CD14-positive monocyte (primary cell): ENCODE data around the gene THRAP3. TPM values are rescaled to one million over a fixed set of nuclear protein-coding genes. Genes with fewer than 3 reads are reported as not detected.

Source experiments
- DNase-seq, 3 donors: peaks; one replicate each; pipeline ENCODE4 v3.0.0-alpha.2; 2011 to 2022
- H2AFZ ChIP-seq: 2 replicates; pipeline ENCODE4 v1.6.0; 2012; ENCODE audit warnings: mild to moderate bottlenecking, low read depth, low read length, inconsistent platforms; ENCODE audit not compliant: insufficient read depth, poor library complexity, severe bottlenecking
- H3K27ac ChIP-seq, 2 donors: 1 replicate in 1 of 2; 2 replicates in 1 of 2; pipeline ENCODE4 v1.5.1; 2012 to 2013; ENCODE audit warnings: low read length in 2 of 2, control low read depth in 1 of 2, inconsistent platforms in 1 of 2, low read depth in 1 of 2, mild to moderate bottlenecking in 1 of 2
- H3K27me3 ChIP-seq, 2 donors: one replicate each; pipeline versions ENCODE4 v1.6.0 to v1.6.1; 2011 to 2013; ENCODE audit warnings: low read length in 2 of 2; ENCODE audit not compliant: control insufficient read depth in 2 of 2, insufficient read depth in 2 of 2
- H3K36me3 ChIP-seq, 2 donors: replicated peaks in 1 of 2; 1 replicate in 1 of 2; 2 replicates in 1 of 2; pipeline versions ENCODE4 v1.5.1 to v1.6.1; 2012 to 2013; ENCODE audit warnings: low read length in 2 of 2, control low read depth in 1 of 2, inconsistent platforms in 1 of 2, mild to moderate bottlenecking in 1 of 2; ENCODE audit not compliant: insufficient read depth in 2 of 2, control insufficient read depth in 1 of 2
- H3K4me1 ChIP-seq, 2 donors: 1 replicate in 1 of 2; 2 replicates in 1 of 2; pipeline versions ENCODE4 v1.5.1 to v1.6.1; 2012 to 2013; ENCODE audit warnings: low read length in 2 of 2, control low read depth in 1 of 2, inconsistent platforms in 1 of 2, mild to moderate bottlenecking in 1 of 2, moderate library complexity in 1 of 2; ENCODE audit not compliant: insufficient read depth in 2 of 2, control insufficient read depth in 1 of 2
- H3K4me2 ChIP-seq: replicated peaks from 2 replicates; pipeline ENCODE3; 2012; ENCODE audit warnings: low read length, moderate library complexity, mild to moderate bottlenecking; ENCODE audit not compliant: poor library complexity, severe bottlenecking; ENCODE audit errors: extremely low read depth
- H3K4me3 ChIP-seq, 3 experiments: fragments of 200-600 bp in 1 of 3; sonication (generic) in 1 of 3; replicated peaks in 1 of 3; 1 replicate in 2 of 3; 2 replicates in 1 of 3; pipeline ENCODE4 v1.5.1; 2011 to 2013; ENCODE audit warnings: low read length in 3 of 3, mild to moderate bottlenecking in 3 of 3, control low read depth in 2 of 3, low read depth in 2 of 3, inconsistent platforms in 1 of 3, moderate library complexity in 1 of 3
- H3K79me2 ChIP-seq: 2 replicates; pipeline ENCODE4 v1.6.0; 2012; ENCODE audit warnings: mild to moderate bottlenecking, control low read depth, inconsistent platforms, low read length, moderate library complexity; ENCODE audit not compliant: insufficient read depth
- H3K9ac ChIP-seq: 2 replicates; pipeline ENCODE4 v1.6.0; 2017; ENCODE audit warnings: low read length, mild to moderate bottlenecking; ENCODE audit not compliant: insufficient read depth, poor library complexity, severe bottlenecking
- H3K9me3 ChIP-seq, 2 donors: replicated peaks in 1 of 2; 1 replicate in 1 of 2; 2 replicates in 1 of 2; pipeline versions ENCODE4 v1.5.1 to v1.6.1; 2012 to 2013; ENCODE audit warnings: low read length in 2 of 2, control low read depth in 1 of 2; ENCODE audit not compliant: control insufficient read depth in 1 of 2, insufficient read depth in 1 of 2
- H4K20me1 ChIP-seq: 2 replicates; pipeline ENCODE4 v1.6.0; 2012; ENCODE audit warnings: mild to moderate bottlenecking, low read length, control low read depth, moderate library complexity; ENCODE audit not compliant: insufficient read depth
- H3K27ac Mint-ChIP-seq, 7 donors: one replicate each; pipeline ENCODE4 v1.8.0; 2020; ENCODE audit warnings: mild to moderate bottlenecking in 7 of 7, mixed read lengths in 7 of 7, moderate library complexity in 6 of 7, inconsistent platforms in 2 of 7
- H3K27me3 Mint-ChIP-seq, 3 donors: one replicate each; pipeline ENCODE4 v1.8.0; 2021 to 2022; ENCODE audit warnings: low read depth in 3 of 3, mild to moderate bottlenecking in 3 of 3, mixed read lengths in 3 of 3, moderate library complexity in 3 of 3, inconsistent platforms in 1 of 3
- H3K36me3 Mint-ChIP-seq, 2 donors: one replicate each; pipeline ENCODE4 v1.8.0; 2020; ENCODE audit warnings: mixed read lengths in 2 of 2, inconsistent platforms in 1 of 2, mild to moderate bottlenecking in 1 of 2
- H3K4me1 Mint-ChIP-seq: one replicate; pipeline ENCODE4 v1.8.0; 2020; ENCODE audit warnings: mild to moderate bottlenecking, mixed read lengths
- H3K4me3 Mint-ChIP-seq, 2 donors: one replicate each; pipeline ENCODE4 v1.8.0; 2020; ENCODE audit warnings: mild to moderate bottlenecking in 2 of 2, mixed read lengths in 2 of 2, moderate library complexity in 1 of 2
- H3K9me3 Mint-ChIP-seq, 7 donors: one replicate each; pipeline ENCODE4 v1.8.0; 2020 to 2022; ENCODE audit warnings: mixed read lengths in 7 of 7, mild to moderate bottlenecking in 6 of 7, moderate library complexity in 6 of 7, inconsistent platforms in 2 of 7
- WGBS: methylation state at CpG from one replicate; pipeline ENCODE4 v1.1.5; 2013; ENCODE audit warnings: missing lambda C conversion rate; ENCODE audit not compliant: insufficient coverage; 5-methylcytosine and 5-hydroxymethylcytosine counted together
- intact Hi-C, 2 donors: fragments of 100-400 bp; cut with micrococcal nuclease; formaldehyde crosslinking; loops; one replicate each; pipeline versions ENCODE4 v1.15.0 to v1.15.1; 2023
- polyA plus RNA-seq, 3 donors: library from polyadenylated mRNA; depleted of rRNA in 1 of 3; unstranded in 2 of 3; stranded (reverse) in 1 of 3; fragments of 300-500 nt in 2 of 3; fragments of >200 nt in 1 of 3; fragmentation: Illumina TruSeq in 2 of 3; gene quantifications; 1 replicate in 2 of 3; 2 replicates in 1 of 3; pipeline ENCODE4 v1.2.3, GENCODE V29; 2012 to 2021
- TF ChIP-seq, protein P1 (sequence below): fragments of 200-600 bp; IDR thresholded peaks from one replicate; pipeline ENCODE4 v1.8.0; 2022; ENCODE audit warnings: antibody characterized with exemption, mild to moderate bottlenecking

The THRAP3 gene
- polyA plus RNA-seq, 3 donors: 30.1 to 63.4 (median 35.7) TPM

DNA sequence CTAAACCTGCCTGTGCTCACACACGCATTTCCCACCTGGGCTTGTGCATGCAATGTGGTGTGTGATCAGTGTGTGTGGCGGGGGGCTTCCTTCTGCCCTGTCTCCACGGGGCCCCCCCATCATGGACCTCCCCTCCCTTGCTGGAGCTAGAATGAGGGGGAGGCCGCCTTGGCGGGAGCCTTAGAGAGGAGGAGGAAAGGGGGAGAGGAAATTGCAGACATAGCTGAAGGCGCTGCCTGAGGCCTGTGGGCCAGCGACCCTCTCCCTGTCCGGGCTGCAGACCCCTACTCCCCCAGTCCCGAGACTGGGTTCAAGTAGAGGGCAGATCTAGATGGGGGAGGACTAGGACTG is 100.1 kb downstream of the THRAP3 start:
- Mint-ChIP-seq H3K27ac (no peak overlapping the region), H3K9me3 (peaks cover 0 to 3% (median 0%) of the 10 kb centered on the region in 7 donors), H3K4me1 (peaks cover 41% of the 10 kb centered on the region), H3K36me3 (peaks cover 0 to 5% of the 10 kb centered on the region in 2 donors), H3K27me3 (peaks cover 23 to 45% (median 28%) of the 10 kb centered on the region in 3 donors), H3K4me3 (peak overlapping the region in 1 of 2 donors; percentile 56)
- no peaks in the 10 kb centered on the region for H3K79me2 ChIP-seq
- peaks cover 38 to 52% of the 10 kb centered on the region in 2 donors for H3K4me1 ChIP-seq
- peak overlapping the region; percentile 92 for H3K4me2 ChIP-seq
- intact Hi-C loops: no loop called here
- TF ChIP-seq, protein P1, sequence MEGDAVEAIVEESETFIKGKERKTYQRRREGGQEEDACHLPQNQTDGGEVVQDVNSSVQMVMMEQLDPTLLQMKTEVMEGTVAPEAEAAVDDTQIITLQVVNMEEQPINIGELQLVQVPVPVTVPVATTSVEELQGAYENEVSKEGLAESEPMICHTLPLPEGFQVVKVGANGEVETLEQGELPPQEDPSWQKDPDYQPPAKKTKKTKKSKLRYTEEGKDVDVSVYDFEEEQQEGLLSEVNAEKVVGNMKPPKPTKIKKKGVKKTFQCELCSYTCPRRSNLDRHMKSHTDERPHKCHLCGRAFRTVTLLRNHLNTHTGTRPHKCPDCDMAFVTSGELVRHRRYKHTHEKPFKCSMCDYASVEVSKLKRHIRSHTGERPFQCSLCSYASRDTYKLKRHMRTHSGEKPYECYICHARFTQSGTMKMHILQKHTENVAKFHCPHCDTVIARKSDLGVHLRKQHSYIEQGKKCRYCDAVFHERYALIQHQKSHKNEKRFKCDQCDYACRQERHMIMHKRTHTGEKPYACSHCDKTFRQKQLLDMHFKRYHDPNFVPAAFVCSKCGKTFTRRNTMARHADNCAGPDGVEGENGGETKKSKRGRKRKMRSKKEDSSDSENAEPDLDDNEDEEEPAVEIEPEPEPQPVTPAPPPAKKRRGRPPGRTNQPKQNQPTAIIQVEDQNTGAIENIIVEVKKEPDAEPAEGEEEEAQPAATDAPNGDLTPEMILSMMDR: no peak
- H3K9ac ChIP-seq: no peak overlapping the region
- DNase-seq: no peak
- no peak overlapping the region for H3K27ac ChIP-seq
- H3K27me3 ChIP-seq: peaks cover 0 to 17% of the 10 kb centered on the region in 2 donors
- no CpG with 5 or more reads among the region's 9 CpGs for WGBS
- no peaks in the 10 kb centered on the region for H3K36me3 ChIP-seq
- no peaks in the 10 kb centered on the region for H3K9me3 ChIP-seq
- peaks cover 14% of the 10 kb centered on the region for H4K20me1 ChIP-seq
- H3K4me3 ChIP-seq: peak overlapping the region in 1 of 3 experiments; percentile 82
- H2AFZ ChIP-seq: peak overlapping the region; percentile 85

DNA sequence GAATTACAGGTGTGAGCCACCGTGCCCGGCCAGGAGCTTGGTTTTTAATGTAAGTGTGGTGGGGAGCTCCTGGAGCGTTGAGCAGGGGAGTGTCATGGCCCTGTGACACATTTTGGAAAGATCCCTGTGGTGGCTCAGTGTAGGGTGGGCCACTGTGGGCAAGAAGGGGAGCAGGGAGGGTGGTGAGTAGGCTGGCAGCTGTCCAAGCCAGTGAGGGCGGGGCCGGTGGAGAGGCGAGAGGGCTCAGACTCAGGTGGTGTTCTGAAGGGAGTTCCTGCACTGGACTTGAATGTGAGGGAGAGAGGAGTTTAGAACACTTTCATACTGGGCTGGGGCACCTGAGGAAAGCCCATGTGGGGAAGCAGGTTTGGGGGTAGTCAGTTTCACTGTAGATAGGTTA is 102.3 kb downstream of the THRAP3 start:
- TF ChIP-seq, protein P1: no peak

More for the DNA sequence above, 102.3 kb downstream of the THRAP3 start:
- Mint-ChIP-seq H3K27me3 (peaks cover 14 to 30% (median 25%) of the 10 kb centered on the region in 3 donors), H3K36me3 (peaks cover 0 to 3% of the 10 kb centered on the region in 2 donors), H3K4me1 (peaks cover 29% of the 10 kb centered on the region), H3K27ac (peak overlapping the region in 2 of 7 donors; percentile 3 to 49), H3K4me3 (no peak overlapping the region), H3K9me3 (peaks cover 0 to 2% (median 0%) of the 10 kb centered on the region in 7 donors)
- Histone ChIP-seq H4K20me1 (peaks cover 11% of the 10 kb centered on the region), H3K4me1 (peaks cover 25 to 37% of the 10 kb centered on the region in 2 donors), H3K4me3 (no peak overlapping the region), H3K27ac (no peak overlapping the region), H2AFZ (no peak overlapping the region), H3K36me3 (no peaks in the 10 kb centered on the region), H3K9ac (no peak overlapping the region), H3K9me3 (no peaks in the 10 kb centered on the region), H3K27me3 (peaks cover 0 to 13% of the 10 kb centered on the region in 2 donors), H3K4me2 (no peak overlapping the region), H3K79me2 (no peaks in the 10 kb centered on the region)
- no peak for DNase-seq
- WGBS: 49% methylated on average over 6 of the region's 6 CpGs
- intact Hi-C loops: no loop called here
